M059J (cell line): ENCODE data around the gene HDLBP. TPM values are rescaled to one million over a fixed set of nuclear protein-coding genes. Genes with fewer than 3 reads are reported as not detected.

Experiments
- DNase-seq: peaks from one replicate; pipeline ENCODE4 v3.0.0-alpha.2; 2012; ENCODE audit warnings: low read depth
- total RNA-seq: library from RNA; depleted of rRNA; stranded (reverse); fragments of >200 nt; shearing (Covaris generic); gene quantifications from 2 replicates; pipeline ENCODE4 v1.2.3, GENCODE V29; 2014; rRNA removed

Gene HDLBP, protein sequence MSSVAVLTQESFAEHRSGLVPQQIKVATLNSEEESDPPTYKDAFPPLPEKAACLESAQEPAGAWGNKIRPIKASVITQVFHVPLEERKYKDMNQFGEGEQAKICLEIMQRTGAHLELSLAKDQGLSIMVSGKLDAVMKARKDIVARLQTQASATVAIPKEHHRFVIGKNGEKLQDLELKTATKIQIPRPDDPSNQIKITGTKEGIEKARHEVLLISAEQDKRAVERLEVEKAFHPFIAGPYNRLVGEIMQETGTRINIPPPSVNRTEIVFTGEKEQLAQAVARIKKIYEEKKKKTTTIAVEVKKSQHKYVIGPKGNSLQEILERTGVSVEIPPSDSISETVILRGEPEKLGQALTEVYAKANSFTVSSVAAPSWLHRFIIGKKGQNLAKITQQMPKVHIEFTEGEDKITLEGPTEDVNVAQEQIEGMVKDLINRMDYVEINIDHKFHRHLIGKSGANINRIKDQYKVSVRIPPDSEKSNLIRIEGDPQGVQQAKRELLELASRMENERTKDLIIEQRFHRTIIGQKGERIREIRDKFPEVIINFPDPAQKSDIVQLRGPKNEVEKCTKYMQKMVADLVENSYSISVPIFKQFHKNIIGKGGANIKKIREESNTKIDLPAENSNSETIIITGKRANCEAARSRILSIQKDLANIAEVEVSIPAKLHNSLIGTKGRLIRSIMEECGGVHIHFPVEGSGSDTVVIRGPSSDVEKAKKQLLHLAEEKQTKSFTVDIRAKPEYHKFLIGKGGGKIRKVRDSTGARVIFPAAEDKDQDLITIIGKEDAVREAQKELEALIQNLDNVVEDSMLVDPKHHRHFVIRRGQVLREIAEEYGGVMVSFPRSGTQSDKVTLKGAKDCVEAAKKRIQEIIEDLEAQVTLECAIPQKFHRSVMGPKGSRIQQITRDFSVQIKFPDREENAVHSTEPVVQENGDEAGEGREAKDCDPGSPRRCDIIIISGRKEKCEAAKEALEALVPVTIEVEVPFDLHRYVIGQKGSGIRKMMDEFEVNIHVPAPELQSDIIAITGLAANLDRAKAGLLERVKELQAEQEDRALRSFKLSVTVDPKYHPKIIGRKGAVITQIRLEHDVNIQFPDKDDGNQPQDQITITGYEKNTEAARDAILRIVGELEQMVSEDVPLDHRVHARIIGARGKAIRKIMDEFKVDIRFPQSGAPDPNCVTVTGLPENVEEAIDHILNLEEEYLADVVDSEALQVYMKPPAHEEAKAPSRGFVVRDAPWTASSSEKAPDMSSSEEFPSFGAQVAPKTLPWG (N-terminal part only)
- total RNA-seq = 233 and 426 TPM in 2 replicates

DNA sequence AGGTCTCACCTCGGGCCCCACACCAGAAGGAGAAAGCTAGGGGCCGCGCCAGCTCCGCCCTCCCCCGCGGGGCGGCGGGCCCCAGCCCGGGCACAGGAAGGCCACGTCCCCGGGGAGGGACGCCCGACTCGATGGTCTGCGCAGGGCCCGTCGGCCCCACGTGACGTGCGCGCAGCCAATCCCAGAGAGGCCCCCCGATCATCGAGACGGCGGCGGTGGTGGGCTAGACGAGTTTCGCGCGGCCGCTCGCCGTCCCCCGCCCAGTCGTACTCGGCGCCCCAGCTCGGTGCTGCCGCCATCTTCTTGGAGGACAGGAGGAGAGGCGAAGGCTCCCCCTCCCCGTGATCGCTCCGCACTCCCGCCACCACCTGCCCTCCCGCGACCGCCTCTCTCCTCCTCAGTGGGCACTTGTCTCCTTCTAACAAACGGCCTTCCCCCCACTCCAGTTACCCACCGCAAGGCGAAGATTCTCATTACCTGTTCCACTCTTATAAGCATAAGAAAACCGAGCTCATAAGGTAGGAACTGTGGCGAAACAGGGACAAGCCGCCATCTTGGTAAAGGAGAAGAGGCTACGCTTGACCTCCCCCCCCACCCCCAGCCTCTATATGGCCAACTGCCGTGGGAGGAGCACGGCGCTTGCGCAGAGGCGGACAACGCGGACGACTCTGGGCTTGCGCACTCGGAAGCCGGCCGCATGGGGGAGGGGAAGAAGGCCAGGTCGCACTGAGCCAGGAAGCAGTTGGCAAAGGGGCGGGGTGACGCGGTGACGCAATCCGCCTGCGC, at the start of gene HDLBP:
Gene HDLBP, minus strand, starts transcription at position 580 of the 786 bp plus-strand sequence. CDS start 48,803 bp downstream, outside the sequence.
- DNase-seq = peak; percentile 94

- no peak for DNase-seq
These were observed 49.3 kb upstream of the HDLBP start for GRCh38 chr2:241364781-241365180.

DNA sequence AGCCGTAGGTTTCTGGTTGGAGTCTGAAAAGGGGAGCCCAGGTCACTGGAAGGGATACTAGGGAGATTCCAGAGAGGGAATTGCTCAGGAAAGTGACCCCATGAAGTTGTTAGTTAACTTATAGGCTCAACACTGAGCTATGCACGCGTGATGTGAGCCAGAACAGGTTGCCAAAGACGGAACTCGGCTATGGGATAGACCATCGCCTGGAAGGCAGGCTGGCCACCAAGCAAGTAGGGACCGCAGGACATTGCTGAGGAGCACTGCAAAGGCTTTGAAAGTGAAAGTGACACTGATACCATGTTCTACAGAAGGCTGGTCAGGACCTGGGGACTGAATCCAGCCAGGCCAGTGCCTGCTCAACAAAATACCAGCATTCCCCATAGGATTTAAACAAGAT, 48.0 kb upstream of the HDLBP start:
- no peak for DNase-seq

- DNase-seq = no peak
These were observed 44.1 kb upstream of the HDLBP start for GRCh38 chr2:241359481-241360045.

DNA sequence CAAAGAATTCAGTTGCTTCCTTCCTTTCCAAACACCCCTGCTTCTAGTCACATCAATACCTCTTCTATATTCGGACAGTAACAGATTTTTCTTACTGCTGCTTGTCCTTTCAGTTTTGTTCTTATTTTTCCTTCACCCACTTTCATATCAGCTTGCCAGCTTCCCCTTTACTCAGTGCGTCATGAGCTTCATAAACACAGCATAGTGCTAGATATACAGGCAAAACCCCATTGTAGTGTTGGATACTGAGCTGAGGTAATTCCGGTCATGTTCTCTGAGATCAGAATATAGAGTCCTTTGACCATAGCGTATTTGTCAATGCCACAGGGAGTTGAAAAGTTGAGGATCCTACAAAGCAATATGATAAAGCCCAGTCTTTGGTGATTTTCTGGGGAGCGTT, 43.0 kb upstream of the HDLBP start:
- no peak for DNase-seq

DNA sequence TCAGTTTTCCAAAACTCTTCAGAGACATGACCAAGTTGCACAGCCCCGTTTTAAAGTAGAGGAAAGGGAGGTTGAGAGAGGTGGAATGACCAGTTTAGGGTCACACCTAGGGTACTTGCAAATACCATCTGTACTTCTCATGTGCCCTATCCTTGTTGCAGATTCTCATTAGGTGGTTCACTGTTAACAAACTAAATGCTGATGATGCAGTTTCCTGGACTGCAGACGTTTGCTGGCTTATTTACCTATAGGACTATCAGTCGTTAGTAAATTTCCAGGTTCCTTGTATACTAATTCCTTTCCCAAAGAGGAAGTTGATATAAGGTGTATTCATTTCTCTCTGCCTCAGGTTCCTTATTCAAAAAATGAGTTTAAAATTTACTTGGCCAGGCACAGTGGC, 42.1 kb upstream of the HDLBP start:
- no peak for DNase-seq

GRCh38 chr2:241356871-241357260, 41.4 kb upstream of the HDLBP start:
- no peak for DNase-seq

GRCh38 chr2:241355983-241356870, 40.8 kb upstream of the HDLBP start, which contains the start of gene FARP2:
Gene FARP2 (plus strand): TSS chr2:241356285. CDS start chr2:241373108, 16,823 bp downstream.
- DNase-seq = peak; percentile 91

DNA sequence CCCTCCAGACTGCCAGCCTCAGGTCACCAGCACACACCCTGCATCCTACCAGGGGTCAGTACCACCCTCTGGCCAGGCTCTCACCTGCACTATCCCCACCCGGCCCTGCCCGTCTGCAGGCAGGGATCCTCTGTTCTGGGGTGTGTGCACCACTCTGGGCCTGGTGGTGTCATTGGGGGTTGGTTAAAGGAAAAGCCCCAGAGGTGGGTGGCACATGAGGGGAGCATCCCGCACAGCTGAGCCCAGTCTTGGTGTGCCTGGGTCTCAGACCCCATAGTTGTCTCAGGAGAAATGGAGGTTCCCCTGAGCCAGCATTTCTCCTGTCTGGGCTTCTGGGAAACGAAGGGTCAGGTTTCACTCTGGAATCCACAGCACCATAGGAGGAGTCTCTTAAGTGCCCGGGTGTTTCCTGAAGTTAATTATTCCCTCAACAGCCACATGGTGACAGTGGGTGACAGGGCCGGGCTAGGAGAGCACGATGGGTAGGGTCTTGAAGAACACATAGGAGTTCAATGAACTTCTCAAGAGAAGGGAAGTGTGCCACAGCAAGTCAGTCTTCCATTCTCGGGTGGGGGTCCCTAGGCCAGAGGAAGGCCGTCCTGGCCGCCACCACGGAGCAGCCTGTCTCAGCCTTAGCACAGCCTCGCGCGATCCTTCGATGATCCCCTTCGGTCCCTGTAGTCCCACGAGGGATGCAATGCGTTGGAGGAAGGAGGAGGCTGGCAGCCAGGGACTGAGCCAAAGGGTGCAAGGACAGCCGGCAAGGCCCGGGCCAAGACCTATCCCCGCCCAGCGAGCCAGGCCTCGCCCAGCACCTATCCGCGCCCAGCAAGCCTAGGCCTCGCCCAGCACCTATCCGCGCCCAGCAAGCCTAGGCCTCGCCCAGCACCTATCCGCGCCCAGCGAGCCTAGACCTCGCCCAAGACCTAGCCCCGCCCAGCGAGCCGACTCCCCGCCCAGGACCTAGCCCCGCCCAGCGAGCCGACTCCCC, 39.5 kb upstream of the HDLBP start:
- peak; percentile 34 for DNase-seq

GRCh38 chr2:241352227-241352626, 36.8 kb upstream of the HDLBP start:
- no peak for DNase-seq

GRCh38 chr2:241351640-241352031, 36.2 kb upstream of the HDLBP start:
- no peak for DNase-seq

DNA sequence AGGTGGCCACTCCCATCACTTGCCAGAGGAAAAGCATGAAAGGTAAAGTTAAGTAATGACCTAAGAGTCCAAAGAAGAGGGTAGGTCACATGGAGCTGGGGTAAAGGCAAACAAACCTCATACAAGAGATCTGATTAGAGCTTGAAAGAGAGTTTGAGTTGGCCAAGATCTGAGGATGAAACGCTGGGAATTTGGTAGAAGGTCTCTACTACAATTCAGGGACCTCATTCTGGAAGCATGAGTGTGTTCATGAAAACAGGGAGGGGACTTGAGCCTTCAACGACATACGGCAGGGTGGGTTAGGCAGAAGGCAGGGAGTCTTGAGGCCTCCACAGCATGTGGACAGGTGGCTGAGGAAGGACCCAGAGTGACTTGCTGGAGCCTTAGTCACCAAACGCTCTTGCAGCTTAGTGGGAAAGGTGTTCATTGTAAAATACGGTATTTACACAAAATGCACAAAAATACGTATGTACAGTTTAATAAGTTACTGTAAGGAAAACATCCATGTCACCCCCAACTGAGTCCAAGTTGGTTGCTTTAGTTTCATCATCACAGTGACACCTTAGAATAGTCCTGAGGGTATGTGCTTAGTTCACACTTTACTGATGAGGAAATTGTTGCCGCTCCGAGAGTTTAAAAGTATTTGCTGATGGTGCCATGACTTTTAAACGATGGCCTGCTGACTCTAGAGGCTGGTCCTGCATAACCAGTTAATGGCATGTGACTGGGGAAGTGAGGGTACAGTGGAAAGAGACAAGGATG, 35.6 kb upstream of the HDLBP start:
- no peak for DNase-seq

- DNase-seq = no peak
These were observed 35.0 kb upstream of the HDLBP start for GRCh38 chr2:241350530-241350877.

DNA sequence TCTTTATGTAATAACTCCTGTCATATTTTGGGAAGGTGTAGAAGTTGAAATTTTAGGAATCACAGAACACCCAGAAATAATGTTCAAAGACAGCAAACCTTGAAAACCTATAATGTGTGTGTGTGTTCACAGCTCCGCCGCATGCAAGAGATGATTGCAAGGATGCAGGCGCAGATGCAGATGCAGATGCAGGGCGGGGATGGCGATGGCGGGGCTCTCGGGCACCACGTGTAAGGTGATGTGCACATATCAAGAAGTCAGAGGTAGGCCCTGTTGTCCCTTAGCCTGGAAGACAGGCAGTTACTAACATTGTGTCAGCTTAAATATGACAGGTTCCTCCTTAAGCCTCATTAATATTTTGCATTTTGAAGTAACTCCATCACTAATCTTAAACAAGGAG, 34.5 kb upstream of the HDLBP start:
- no peak for DNase-seq

DNA sequence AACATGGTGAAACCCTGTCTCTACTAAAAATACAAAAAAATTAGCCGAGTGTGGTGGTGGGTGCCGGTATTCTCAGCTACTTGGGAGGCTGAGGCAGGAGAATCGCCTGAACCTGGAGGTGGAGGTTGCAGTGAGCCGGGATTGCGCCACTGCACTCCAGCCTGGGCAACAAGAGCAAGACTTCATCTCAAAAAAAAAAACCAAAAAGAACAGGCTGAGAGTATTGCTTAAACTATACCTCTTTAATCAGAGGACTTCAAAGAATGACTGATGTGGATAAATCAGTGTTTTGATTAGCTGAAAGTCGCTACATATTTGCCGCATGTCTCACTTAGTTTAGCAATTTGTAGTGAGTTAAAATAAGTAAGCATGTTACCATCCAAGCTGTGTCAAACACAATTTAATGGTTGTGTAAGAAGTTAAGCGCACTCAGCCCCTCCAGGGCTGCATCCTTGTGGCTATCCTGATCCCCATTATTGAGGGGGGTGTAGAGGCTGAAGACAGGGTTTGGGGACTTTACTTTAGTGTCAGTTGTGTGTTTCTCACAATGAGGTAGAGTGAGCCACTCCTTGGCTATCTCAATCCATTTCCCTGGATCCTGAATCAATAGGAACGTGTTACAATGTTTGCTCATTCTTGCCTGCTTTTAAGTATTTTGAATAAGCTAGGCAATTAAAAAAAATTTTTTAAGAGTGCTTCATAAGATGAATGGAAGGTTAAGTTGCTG, 29.6 kb upstream of the HDLBP start:
- peak; percentile 7 for DNase-seq

DNA sequence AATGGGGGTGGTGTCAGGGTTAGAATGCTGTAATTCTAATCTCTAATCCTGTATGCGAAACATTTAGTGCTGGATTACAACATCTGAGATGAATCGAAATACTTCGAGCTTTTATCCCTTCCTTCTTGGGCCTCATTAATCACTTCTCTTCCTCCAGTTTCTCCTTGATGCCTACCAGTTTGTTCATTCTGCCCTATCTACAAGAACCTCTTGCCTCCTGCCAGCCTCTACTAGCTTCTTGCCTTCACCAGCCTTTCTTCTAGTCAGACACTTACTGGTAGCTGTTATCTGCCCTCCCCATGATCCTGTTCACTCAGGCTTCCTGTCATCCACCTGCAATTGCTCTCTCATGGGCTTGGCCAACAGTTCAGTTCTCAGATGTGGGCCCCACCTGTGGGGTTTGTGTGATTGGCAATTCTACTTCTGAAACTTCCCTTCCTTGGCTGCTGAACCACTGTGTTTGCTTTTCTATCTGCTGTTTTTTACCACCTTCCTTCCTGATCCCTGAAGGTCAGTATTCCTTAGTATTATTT, 25.2 kb upstream of the HDLBP start:
- no peak for DNase-seq
